Stomach smooth muscle (tissue), 2 donors: Measurements from ENCODE around the gene LMO1.

ENCODE experiments used
- H3K27ac ChIP-seq: one replicate; pipeline ENCODE4 v1.7.0; 2013; ENCODE audit warnings: mild to moderate bottlenecking, low read length, inconsistent platforms
- H3K27me3 ChIP-seq, 2 donors: one replicate each; pipeline ENCODE4 v1.7.0; 2013; ENCODE audit warnings: low read length in 2 of 2; ENCODE audit not compliant: insufficient read depth in 2 of 2, control insufficient read depth in 1 of 2
- H3K36me3 ChIP-seq, 2 donors: one replicate each; pipeline ENCODE4 v1.7.0; 2013; ENCODE audit warnings: low read length in 2 of 2; ENCODE audit not compliant: control insufficient read depth in 2 of 2, insufficient read depth in 2 of 2
- H3K4me1 ChIP-seq: one replicate; pipeline ENCODE4 v1.7.0; 2013; ENCODE audit warnings: low read length; ENCODE audit not compliant: control insufficient read depth, insufficient read depth
- H3K4me3 ChIP-seq, 2 donors: one replicate each; pipeline ENCODE4 v1.7.0; 2013; ENCODE audit warnings: low read length in 2 of 2
- H3K9ac ChIP-seq, 2 donors: one replicate each; pipeline ENCODE4 v1.7.0; 2013; ENCODE audit warnings: low read length in 2 of 2, mild to moderate bottlenecking in 1 of 2
- H3K9me3 ChIP-seq, 2 donors: one replicate each; pipeline ENCODE4 v1.7.0; 2013; ENCODE audit warnings: low read length in 2 of 2; ENCODE audit not compliant: control insufficient read depth in 2 of 2
- donor health status: healthy.
- donor health status: Pancreatic carcinoma.

Gene LMO1

DNA sequence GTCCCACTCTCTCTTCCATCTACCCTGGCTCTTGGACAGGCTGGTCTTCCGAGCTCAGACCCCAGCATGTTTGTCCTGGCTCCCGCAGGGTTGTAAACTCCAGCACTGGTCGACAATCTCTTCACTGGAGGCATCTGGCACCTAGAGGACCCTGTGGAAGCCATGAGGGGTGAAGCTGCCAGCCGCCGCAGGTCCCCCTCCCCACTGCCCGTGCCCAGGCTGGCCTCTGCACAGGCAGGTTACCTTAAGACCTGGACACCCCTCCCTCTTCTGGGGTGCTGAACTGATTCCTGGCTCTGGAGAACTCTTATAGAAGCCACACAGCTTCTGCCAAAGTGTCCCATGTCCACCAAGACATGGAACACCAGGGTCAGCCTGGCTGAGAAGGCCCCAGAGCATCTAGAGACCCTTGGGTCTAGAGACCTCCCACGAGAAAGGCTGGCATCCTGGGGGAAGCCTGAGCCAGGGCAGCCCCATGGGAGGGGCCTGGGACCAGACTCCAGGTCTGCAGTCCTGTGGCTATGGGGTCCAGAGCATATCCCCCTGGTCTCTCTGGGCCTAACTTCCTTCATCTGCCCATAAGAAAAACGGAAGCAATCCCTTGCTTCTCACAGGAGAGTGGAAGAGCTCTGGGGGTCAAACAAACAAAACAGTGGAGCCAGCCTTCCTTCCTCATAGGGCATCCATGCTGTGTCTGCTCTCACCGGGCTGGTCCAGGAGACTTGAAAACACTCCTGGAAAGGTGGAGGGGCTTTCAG is 30.6 kb downstream of the LMO1 start:
- Histone ChIP-seq H3K27ac (peak overlapping the region; percentile 64), H3K9me3 (no peaks in the 10 kb centered on the region), H3K9ac (no peak overlapping the region), H3K27me3 (no peaks in the 10 kb centered on the region), H3K36me3 (no peaks in the 10 kb centered on the region), H3K4me3 (no peak overlapping the region), H3K4me1 (peaks cover 37% of the 10 kb centered on the region)

DNA sequence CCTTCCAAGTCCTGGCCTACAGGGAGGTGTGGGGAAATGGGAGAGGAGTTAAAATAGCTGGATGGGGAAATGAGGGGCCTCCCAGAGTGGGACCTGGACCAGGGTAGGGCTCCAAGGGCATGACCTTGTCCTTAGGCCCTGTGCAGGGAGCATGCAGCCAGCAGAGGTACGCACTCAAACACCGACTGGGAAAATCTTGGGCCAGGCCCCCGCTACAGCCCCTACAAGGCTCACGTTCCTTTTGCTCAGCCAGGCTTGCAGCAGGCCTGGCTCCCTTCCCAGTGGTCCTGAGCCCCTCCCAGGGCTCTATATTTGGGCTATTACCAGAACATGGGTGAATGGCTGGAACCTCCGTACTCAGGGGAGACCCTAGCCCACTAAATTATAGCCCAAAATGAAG is 31.3 kb downstream of the LMO1 start:
- H3K4me3 ChIP-seq, result no peak overlapping the region
- no peaks in the 10 kb centered on the region for H3K9me3 ChIP-seq
- no peaks in the 10 kb centered on the region for H3K27me3 ChIP-seq
- no peaks in the 10 kb centered on the region for H3K36me3 ChIP-seq
- no peak overlapping the region for H3K9ac ChIP-seq
- H3K27ac ChIP-seq, result peak overlapping the region; percentile 64
- H3K4me1 ChIP-seq, result peaks cover 38% of the 10 kb centered on the region

GRCh38 chr11:8231979-8232378 is 31.7 kb downstream of the LMO1 start:
- Histone ChIP-seq H3K9ac (no peak overlapping the region), H3K9me3 (no peaks in the 10 kb centered on the region), H3K4me1 (peaks cover 38% of the 10 kb centered on the region), H3K27me3 (no peaks in the 10 kb centered on the region), H3K27ac (no peak overlapping the region), H3K36me3 (no peaks in the 10 kb centered on the region), H3K4me3 (no peak overlapping the region)

DNA sequence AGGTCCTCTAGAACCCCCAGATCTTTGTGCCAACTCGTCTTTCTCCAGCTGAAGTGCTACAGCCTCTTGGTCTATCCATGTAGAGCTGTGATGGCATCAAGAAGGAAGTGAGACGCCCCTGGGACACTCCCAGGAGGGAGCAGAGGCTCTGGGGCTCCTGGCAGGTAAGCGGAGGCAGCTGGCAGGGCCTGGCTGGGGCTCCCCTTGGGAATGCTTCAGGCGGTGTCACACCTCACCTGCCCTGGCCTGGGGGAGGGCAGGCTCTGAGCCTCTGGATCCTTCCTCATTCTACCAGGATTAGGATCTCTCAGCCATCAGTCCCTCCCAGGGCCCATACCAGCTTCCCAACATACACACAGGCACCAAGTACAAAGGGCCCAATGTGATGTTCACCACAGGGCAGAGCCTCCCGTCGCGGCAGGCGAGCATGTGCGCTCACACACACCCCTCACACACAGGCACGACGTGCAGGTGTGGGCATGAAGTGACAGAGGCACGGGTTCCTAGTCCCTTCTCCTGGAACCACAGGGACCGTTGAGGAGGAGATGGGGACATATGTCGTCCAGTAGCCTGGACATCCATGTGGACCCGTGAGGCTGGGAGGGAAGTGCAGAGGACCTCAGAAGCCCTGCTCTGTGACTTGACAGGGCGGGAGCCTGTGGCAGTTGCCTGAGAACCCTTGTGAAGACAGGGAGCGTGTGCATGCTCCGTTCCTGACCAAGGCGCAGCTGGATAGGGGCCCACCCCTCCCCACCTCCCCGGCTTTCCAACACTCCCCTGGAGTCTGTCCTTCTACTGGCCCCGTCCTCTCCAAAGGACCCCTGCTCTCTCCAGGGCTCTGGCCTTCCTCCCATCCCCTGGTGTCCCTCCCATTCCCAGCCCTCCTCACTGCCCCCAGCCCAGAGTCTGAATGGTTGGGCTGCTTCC is 32.5 kb downstream of the LMO1 start:
- Histone ChIP-seq H3K4me1 (peaks cover 38% of the 10 kb centered on the region), H3K27ac (no peak overlapping the region), H3K36me3 (no peaks in the 10 kb centered on the region), H3K27me3 (no peaks in the 10 kb centered on the region), H3K4me3 (no peak overlapping the region), H3K9ac (no peak overlapping the region), H3K9me3 (no peaks in the 10 kb centered on the region)

DNA sequence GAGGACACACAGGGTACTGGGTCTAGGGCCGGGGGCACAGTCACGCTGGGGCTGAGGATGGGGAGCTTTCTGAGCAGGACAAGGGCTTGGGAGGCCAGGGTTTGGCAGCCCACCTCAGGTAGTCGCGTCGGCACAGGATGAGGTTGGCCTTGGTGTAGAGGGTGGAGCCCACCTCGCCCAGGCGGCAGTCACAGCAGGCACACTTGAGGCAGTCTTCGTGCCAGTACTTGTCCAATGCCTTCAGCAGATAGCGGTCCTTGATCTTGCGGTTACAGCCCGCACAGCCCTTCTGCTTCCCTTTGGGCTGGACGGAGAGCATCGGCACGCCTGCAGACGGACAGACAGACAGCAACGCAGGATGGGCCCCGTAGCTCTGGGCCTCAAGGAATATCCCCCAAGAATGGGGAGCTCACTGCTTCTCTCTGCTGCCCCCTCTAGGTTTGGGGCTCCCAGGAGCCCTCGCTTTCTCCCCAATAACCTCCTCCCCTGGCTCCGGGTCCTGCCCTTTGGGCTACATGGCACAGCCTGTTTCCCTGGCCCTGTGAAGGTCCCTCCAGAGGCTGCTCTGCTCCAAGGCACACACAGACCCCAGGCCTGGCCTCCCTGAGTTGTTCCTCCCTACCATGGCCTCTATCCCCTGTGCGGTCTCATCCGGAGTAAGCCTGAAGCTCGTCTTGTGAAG is 33.4 kb downstream of the LMO1 start:
- no peaks in the 10 kb centered on the region for H3K9me3 ChIP-seq
- H3K27ac ChIP-seq, result peak overlapping the region; percentile 46
- H3K27me3 ChIP-seq, result no peaks in the 10 kb centered on the region
- no peak overlapping the region for H3K4me3 ChIP-seq
- peaks cover 43% of the 10 kb centered on the region for H3K4me1 ChIP-seq
- H3K36me3 ChIP-seq, result no peaks in the 10 kb centered on the region
- H3K9ac ChIP-seq, result no peak overlapping the region

- Histone ChIP-seq H3K4me3 (no peak overlapping the region), H3K27me3 (no peaks in the 10 kb centered on the region), H3K27ac (peak overlapping the region; percentile 46), H3K9me3 (no peaks in the 10 kb centered on the region), H3K9ac (peak overlapping the region in 1 of 2 donors; percentile 58), H3K4me1 (peaks cover 38% of the 10 kb centered on the region), H3K36me3 (no peaks in the 10 kb centered on the region)
These were observed 34.1 kb downstream of the LMO1 start for GRCh38 chr11:8229299-8230177.

- Histone ChIP-seq H3K4me3 (no peak overlapping the region), H3K27ac (peak overlapping the region; percentile 46), H3K4me1 (peaks cover 30% of the 10 kb centered on the region), H3K9ac (peak overlapping the region in 1 of 2 donors; percentile 21), H3K36me3 (peaks cover 0 to 2% of the 10 kb centered on the region in 2 donors), H3K27me3 (no peaks in the 10 kb centered on the region), H3K9me3 (no peaks in the 10 kb centered on the region)
These were observed 35.4 kb downstream of the LMO1 start for GRCh38 chr11:8228231-8228630.

- Histone ChIP-seq H3K9me3 (no peaks in the 10 kb centered on the region), H3K27ac (no peak overlapping the region), H3K36me3 (peaks cover 0 to 2% of the 10 kb centered on the region in 2 donors), H3K9ac (no peak overlapping the region), H3K27me3 (no peaks in the 10 kb centered on the region), H3K4me3 (no peak overlapping the region), H3K4me1 (peaks cover 30% of the 10 kb centered on the region)
These were observed 36.2 kb downstream of the LMO1 start for GRCh38 chr11:8227156-8228152.

DNA sequence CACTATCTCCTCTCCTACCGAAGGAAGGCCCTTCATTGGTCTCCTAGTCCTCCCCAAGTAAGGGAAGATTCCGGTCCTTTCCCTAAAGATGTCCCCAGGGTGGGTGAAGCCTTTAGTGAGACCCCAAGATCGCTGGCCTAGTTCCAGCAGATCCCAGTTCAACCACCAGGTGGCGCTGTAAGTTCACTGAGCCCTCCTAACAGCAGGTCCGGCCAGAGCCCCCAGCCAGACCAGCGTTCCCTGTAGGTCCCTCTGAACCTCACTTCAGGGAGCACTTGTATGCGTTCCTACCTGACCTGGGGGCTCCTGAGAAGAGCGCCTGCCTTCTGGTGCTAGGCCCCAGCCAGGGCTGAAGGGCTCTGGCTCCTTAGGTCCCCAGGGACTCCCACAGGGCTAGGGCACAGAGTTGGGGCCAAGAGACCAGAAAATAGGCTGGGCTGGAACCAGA is 38.1 kb downstream of the LMO1 start:
- Histone ChIP-seq H3K4me1 (peaks cover 27% of the 10 kb centered on the region), H3K36me3 (peaks cover 0 to 2% of the 10 kb centered on the region in 2 donors), H3K27ac (no peak overlapping the region), H3K4me3 (peak overlapping the region in 1 of 2 donors; percentile 15), H3K9me3 (no peaks in the 10 kb centered on the region), H3K9ac (no peak overlapping the region), H3K27me3 (no peaks in the 10 kb centered on the region)
